Heart right ventricle (tissue), 16 donors: ENCODE measurements around the gene MC1R. TPM values are rescaled to one million over a fixed set of nuclear protein-coding genes. Genes with fewer than 3 reads are reported as not detected.

ENCODE experiments used
- ATAC-seq, 8 donors: fragments of 200-7000 bp; cut with Tn5 transposase; one replicate each; pipeline ENCODE4 v1.9.1; 2020; ENCODE audit warnings: mild to moderate bottlenecking in 8 of 8, moderate library complexity in 8 of 8, moderate number of reproducible peaks in 1 of 8
- DNase-seq, 2 donors: peaks; one replicate each; pipeline ENCODE4 v3.0.0-alpha.2; 2020
- H3K27ac ChIP-seq, 10 donors: fragments of 200-600 bp; sonication (generic) in 2 of 10; one replicate each; pipeline versions ENCODE4 v1.5.0 to v1.8.0; 2020 to 2022; ENCODE audit warnings: mild to moderate bottlenecking in 3 of 10
- H3K27me3 ChIP-seq, 7 donors: fragments of 200-600 bp; one replicate each; pipeline ENCODE4 v1.8.0; 2021 to 2022; ENCODE audit warnings: mild to moderate bottlenecking in 2 of 7
- H3K36me3 ChIP-seq, 9 donors: fragments of 200-600 bp; sonication (generic) in 1 of 9; one replicate each; pipeline versions ENCODE4 v1.5.0 to v1.8.0; 2020 to 2022; ENCODE audit warnings: mild to moderate bottlenecking in 2 of 9
- H3K4me1 ChIP-seq, 9 donors: fragments of 200-600 bp; sonication (generic) in 1 of 9; one replicate each; pipeline versions ENCODE4 v1.5.0 to v1.8.0; 2020 to 2022; ENCODE audit warnings: mild to moderate bottlenecking in 4 of 9
- H3K4me3 ChIP-seq, 10 donors: fragments of 200-600 bp; sonication (generic) in 2 of 10; one replicate each; pipeline versions ENCODE4 v1.5.0 to v1.8.0; 2020 to 2022; ENCODE audit warnings: mild to moderate bottlenecking in 7 of 10, moderate library complexity in 2 of 10
- H3K9me3 ChIP-seq, 11 donors: fragments of 200-600 bp in 10 of 11; sonication (generic) in 2 of 11; one replicate each; pipeline versions ENCODE4 v1.5.0 to v1.8.0; 2013 to 2022; ENCODE audit warnings: mild to moderate bottlenecking in 2 of 11, control low read depth in 1 of 11, moderate library complexity in 1 of 11
- WGBS, 2 donors: extraction: QIAGEN DNeasy Blood & Tissue Kit; methylation state at CpG; one replicate each; pipeline ENCODE4 v1.1.7; 2013; ENCODE audit warnings: inconsistent platforms in 1 of 2; 5-methylcytosine and 5-hydroxymethylcytosine counted together
- intact Hi-C, 10 donors: fragments of 100-400 bp; cut with DNase I; formaldehyde crosslinking; loops; one replicate each; pipeline versions ENCODE4 v1.11.1 to v1.14.2; 2022
- polyA plus RNA-seq, 2 donors: library from polyadenylated mRNA; stranded (reverse); fragments of 200-250 nt; gene quantifications; one replicate each; pipeline ENCODE4 v1.2.3, GENCODE V29; 2013
- total RNA-seq, 10 donors: library from RNA; stranded (reverse); fragmentation: NEBNext Ultra II Directional in 3 of 10; extraction: Animal tissue kit (Norgen Biotek cat#: 25700) in 3 of 10; gene quantifications; one replicate each; pipeline versions ENCODE4 v1.2.1 to v1.2.4, GENCODE V29; 2021 to 2023
- TF ChIP-seq, protein P1 (sequence below), 9 donors: fragments of 200-600 bp; sonication (generic) in 2 of 9; IDR thresholded peaks; one replicate each; pipeline versions ENCODE4 v1.5.0 to v1.8.0; 2021 to 2022; ENCODE audit warnings: antibody characterized with exemption in 9 of 9, mild to moderate bottlenecking in 5 of 9, moderate library complexity in 1 of 9
- donor health status: Arrhythmogenic right ventricular cardiomyopathy.
- donor health status: ischemic (EF 13 %, LVEDD 7.1; RV severe dilation, severe dysfunction).
- donor health status: healthy with polysubstance abuse.
- donor health status: DM: no; HTN: yes; CAD: no.
- donor health status: DM: no; HTN: no; CAD: no.
- donor health status: ischemic (EF 25% LVEDD 6.9; RV normal size, moderate dysfunction).
- donor health status: ischemic (EF 25% LVEDD 5.7; RV mildly dilated, moderate dysfunction).
- donor health status: healthy.
- donor health status: DM: yes; HTN: yes; CAD: no.
- donor health status: Ischemic cardiomyopathy.
- donor health status: ischemic (EF 35%, LVEDD 5.7; RV mildly dilated, moderate dysfunction).
- donor health status: nonischemic (EF 11% LVEDD 7.7; RV severe dilation, severe dysfunction).
- donor health status: DM: yes; HTN: yes; CAD: no.
- donor health status: PGD.
- donor health status: ischemic (EF 29% LVEDD 5.4; RV normal size, mild dysfunction).
- donor health status: nonischemic (EF 23%, LVEDD 6.1; RV moderate dilation, normal function).

The MC1R gene
- total and polyA plus RNA-seq, 12 donors = 0.64 to 4.5 (median 1.3) TPM

DNA sequence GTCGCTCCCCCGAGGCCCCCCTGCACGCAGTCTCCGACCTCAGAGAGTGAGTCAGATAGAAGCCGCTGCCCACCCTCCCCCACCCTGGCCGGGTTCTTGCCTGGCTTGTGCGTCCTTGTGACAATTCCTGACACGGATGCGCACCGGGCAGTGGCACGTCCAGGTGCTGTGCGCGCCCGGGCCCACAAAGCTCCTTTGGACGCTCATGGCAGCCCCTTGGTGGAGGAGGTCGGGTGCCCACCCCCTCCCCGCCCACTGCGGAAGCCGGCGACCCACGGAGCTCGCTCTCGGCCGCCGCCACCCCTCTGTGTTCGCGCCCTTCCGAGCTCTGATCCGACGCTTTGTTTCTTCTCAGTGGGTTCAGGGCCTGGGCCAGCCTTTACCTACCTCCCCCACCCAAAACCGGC, 3.8 kb downstream of the MC1R start:
- Histone ChIP-seq H3K27ac (peak overlapping the region; percentile 56 to 95 (median 87)), H3K4me1 (peaks cover 15 to 84% (median 64%) of the 10 kb centered on the region in 9 donors), H3K4me3 (peak overlapping the region; percentile 56 to 80 (median 69)), H3K9me3 (no peaks in the 10 kb centered on the region), H3K36me3 (no peaks in the 10 kb centered on the region), H3K27me3 (peaks cover 0 to 90% (median 22%) of the 10 kb centered on the region in 7 donors)
- 0 to 1% methylated on average over 31 of the region's 31 CpGs for WGBS, 2 donors
- peak; percentile 3 to 51 (median 40) for ATAC-seq
- TF ChIP-seq, protein P1, sequence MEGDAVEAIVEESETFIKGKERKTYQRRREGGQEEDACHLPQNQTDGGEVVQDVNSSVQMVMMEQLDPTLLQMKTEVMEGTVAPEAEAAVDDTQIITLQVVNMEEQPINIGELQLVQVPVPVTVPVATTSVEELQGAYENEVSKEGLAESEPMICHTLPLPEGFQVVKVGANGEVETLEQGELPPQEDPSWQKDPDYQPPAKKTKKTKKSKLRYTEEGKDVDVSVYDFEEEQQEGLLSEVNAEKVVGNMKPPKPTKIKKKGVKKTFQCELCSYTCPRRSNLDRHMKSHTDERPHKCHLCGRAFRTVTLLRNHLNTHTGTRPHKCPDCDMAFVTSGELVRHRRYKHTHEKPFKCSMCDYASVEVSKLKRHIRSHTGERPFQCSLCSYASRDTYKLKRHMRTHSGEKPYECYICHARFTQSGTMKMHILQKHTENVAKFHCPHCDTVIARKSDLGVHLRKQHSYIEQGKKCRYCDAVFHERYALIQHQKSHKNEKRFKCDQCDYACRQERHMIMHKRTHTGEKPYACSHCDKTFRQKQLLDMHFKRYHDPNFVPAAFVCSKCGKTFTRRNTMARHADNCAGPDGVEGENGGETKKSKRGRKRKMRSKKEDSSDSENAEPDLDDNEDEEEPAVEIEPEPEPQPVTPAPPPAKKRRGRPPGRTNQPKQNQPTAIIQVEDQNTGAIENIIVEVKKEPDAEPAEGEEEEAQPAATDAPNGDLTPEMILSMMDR (IDR thresholded peaks at IDR 0.05) = no peak
- DNase-seq = peak; percentile 68 to 80
- intact Hi-C loops = no loop called here

DNA sequence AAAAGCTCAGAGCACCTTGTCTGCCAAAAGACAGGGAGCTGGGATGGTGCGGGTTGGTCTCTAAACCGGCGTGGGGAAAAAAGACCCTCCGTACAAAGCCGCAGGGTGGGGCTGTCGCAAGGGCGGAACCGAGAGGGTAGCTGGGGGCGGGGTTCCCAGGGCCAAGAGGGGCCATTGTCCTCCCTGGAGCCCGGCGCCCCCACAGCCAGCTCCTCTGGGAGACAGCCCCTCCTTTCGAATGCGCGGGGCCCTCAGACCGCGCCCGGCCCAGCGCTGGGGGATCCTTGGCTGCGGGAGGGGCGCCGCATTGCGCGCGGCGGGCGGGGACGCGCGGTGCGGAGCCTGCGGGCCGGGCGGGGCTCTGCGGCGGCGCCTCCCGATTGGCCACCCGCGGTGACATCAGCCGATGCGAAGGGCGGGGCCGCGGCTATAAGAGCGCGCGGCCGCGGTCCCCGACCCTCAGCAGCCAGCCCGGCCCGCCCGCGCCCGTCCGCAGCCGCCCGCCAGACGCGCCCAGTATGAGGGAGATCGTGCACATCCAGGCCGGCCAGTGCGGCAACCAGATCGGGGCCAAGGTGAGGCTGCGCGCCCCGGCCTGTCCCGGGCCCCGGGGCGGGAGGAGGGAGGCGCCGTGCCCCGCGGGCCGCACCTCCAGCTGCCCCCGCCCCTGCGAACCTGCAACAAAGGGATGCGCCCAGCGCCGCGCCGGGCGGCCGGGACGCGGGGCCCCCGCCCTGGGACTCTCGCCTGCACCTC, 4.4 kb downstream of the MC1R start, which contains the start of gene TUBB3:
Gene TUBB3, plus strand, starts transcription at position 459 of the 756 bp plus-strand sequence. Its CDS starts 60 bp downstream, at position 519.
- peaks cover 14 to 78% (median 58%) of the 10 kb centered on the region in 9 donors for H3K4me1 ChIP-seq
- intact Hi-C loops = no loop called here
- H3K27ac ChIP-seq = peak within 1 kb of the TSS; percentile 56 to 95 (median 87)
- H3K27me3 ChIP-seq = peaks cover 0 to 96% (median 22%) of the 10 kb centered on the region in 7 donors
- TF ChIP-seq, protein P1 (IDR thresholded peaks at IDR 0.05) = no peak
- H3K4me3 ChIP-seq = peak within 1 kb of the TSS; percentile 56 to 80 (median 69)
- DNase-seq (peak; percentile 58 to 76), ATAC-seq (peak; percentile 19 to 56 (median 42))
- H3K36me3 ChIP-seq = no peaks in the 10 kb centered on the region
- H3K9me3 ChIP-seq = no peaks in the 10 kb centered on the region
- 1% methylated on average over 63 to 88 of the region's 88 CpGs for WGBS, 2 donors

DNA sequence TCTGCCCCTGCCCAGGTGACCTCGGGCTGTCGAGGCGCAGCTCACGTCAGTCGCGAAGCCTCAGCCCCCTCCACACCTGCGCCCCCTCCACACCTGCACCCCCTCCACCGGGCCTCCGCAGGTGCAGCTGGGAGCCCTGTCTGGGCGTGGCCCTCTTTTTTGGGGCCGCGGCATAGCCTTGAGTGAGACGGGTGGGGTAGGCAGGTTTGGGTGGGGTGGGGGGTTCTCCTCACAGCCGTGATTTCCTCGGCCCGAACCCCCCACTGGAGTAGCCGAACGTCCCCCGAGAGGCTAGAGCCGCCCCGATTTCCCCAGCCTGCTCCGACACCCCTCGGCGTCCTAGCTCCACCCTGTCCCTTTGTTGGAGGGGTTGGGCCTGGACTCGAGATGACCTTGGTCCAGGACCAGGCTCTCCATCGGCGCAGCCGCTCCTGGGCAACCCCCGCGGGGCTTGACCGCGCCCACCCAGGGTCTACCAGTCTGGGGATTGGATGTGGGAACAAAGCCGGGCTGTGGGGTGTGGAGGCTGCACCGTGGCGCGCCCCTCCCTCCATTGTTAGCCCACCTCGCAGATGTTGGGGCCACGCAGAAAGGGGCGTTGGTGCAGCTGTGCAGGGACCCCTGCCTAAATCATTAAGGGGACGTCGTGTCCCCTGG, 5.1 kb downstream of the MC1R start:
- Histone ChIP-seq H3K36me3 (no peaks in the 10 kb centered on the region), H3K27ac (peak overlapping the region in 6 of 10 donors; percentile 80 to 95 (median 90)), H3K9me3 (no peaks in the 10 kb centered on the region), H3K27me3 (peaks cover 0 to 94% (median 22%) of the 10 kb centered on the region in 7 donors), H3K4me1 (peaks cover 9 to 71% (median 51%) of the 10 kb centered on the region in 9 donors), H3K4me3 (peak overlapping the region; percentile 25 to 80 (median 69))
- 3% methylated on average over 41 of the region's 41 CpGs for WGBS, 2 donors
- intact Hi-C loops = no loop called here
- DNase-seq = no peak
- TF ChIP-seq, protein P1 (IDR thresholded peaks at IDR 0.05) = no peak
- no peak for ATAC-seq

DNA sequence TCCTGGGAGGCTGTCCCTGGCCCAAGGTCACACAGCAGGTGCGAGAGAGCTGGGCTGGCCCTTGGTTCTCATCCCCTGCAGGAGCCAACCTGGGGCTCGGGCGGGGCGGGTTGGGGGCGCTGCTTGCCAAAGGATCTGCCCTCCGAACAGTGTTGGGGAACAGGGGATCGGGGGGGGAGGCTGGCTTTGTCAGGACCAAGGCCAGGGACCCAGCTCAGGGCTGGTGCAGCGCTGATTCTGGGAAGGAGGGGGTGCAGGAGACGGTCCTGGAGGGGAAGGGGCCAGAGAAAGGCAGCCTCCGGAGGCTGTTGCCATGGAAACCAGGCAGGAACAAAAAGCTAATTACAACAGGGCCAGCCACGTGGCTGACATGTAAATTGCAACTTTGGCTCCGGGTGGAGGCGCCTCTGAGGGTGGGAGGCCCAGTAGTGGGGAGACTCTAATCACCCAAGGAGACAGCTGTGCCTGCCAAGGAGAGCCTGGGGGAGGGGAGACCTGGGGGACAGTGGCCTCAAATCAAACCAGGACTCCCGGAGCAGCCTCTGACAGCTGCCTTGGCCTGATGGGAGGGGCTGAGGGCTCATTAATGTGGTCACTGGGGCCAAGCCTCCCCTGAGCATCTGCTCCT, 5.7 kb downstream of the MC1R start:
- intact Hi-C loops = no loop called here
- DNase-seq (no peak), ATAC-seq (no peak)
- WGBS, 2 donors = 6 to 7% methylated on average over 14 of the region's 14 CpGs
- no peaks in the 10 kb centered on the region for H3K9me3 ChIP-seq
- H3K36me3 ChIP-seq = no peaks in the 10 kb centered on the region
- TF ChIP-seq, protein P1 (IDR thresholded peaks at IDR 0.05) = no peak
- H3K4me1 ChIP-seq = peaks cover 9 to 65% (median 47%) of the 10 kb centered on the region in 9 donors
- H3K4me3 ChIP-seq = peak overlapping the region in 3 of 10 donors; percentile 60 to 72 (median 69)
- no peak overlapping the region for H3K27ac ChIP-seq
- H3K27me3 ChIP-seq = peaks cover 0 to 90% (median 22%) of the 10 kb centered on the region in 7 donors
